Neural progenitor cell (in vitro differentiated cells): ENCODE measurements around the gene EEF2K.

Experiments
- CTCF ChIP-seq: fragments of 200-600 bp; sonication (generic); IDR thresholded peaks from 2 replicates; pipeline ENCODE4 v1.5.1; 2017; ENCODE audit warnings: antibody characterized with exemption, mild to moderate bottlenecking
- EZH2 ChIP-seq: fragments of 200-600 bp; sonication (generic); IDR thresholded peaks from 2 replicates; pipeline ENCODE4 v1.6.1; 2017; ENCODE audit warnings: antibody characterized with exemption, mild to moderate bottlenecking, moderate library complexity

GRCh38 chr16:22171953-22172352 is 34.1 kb upstream of the EEF2K start:
- TF ChIP-seq CTCF (no peak), EZH2 (no peak)
